ENCODE results near the gene APC.
"Not testable (repeated sequence)": the region's sequence is repeated elsewhere in the genome, so short reads cannot be mapped to it uniquely, and the experiment has no call there.

APC gene

GRCh38 chr5:112880219-112880964 is 142.7 kb downstream of the APC start:
- no peak overlapping the region for H3K4me3 ChIP-seq (ENCODE audit: low read depth in 1 of 2, low read length in 2 of 2)
- no peaks in the 10 kb centered on the region for H3K4me1 ChIP-seq (ENCODE audit: control insufficient read depth in 1 of 2, insufficient read depth in 2 of 2, low read length in 2 of 2)
- H3K9ac ChIP-seq (ENCODE audit: low read depth in 1 of 2, low read length in 2 of 2): no peak overlapping the region
- H3K27me3 ChIP-seq (ENCODE audit: control insufficient read depth in 1 of 2, insufficient read depth in 2 of 2, low read length in 2 of 2): no peaks in the 10 kb centered on the region
- no peak overlapping the region for H3K27ac ChIP-seq (ENCODE audit: low read depth, low read length)
- peaks cover 13 to 67% of the 10 kb centered on the region in 2 donors for H3K36me3 ChIP-seq (ENCODE audit: control insufficient read depth in 1 of 2, insufficient read depth in 2 of 2, low read length in 2 of 2)
- H3K9me3 ChIP-seq (ENCODE audit: control insufficient read depth in 1 of 2, low read length in 2 of 2): no peaks in the 10 kb centered on the region

- no peaks in the 10 kb centered on the region for H3K4me1 ChIP-seq (ENCODE audit: control insufficient read depth in 1 of 2, insufficient read depth in 2 of 2, low read length in 2 of 2)
- H3K27me3 ChIP-seq (ENCODE audit: control insufficient read depth in 1 of 2, insufficient read depth in 2 of 2, low read length in 2 of 2): no peaks in the 10 kb centered on the region
- no peaks in the 10 kb centered on the region for H3K9me3 ChIP-seq (ENCODE audit: control insufficient read depth in 1 of 2, low read length in 2 of 2)
- H3K9ac ChIP-seq (ENCODE audit: low read depth in 1 of 2, low read length in 2 of 2): no peak overlapping the region
- H3K4me3 ChIP-seq (ENCODE audit: low read depth in 1 of 2, low read length in 2 of 2): no peak overlapping the region
- peaks cover 8 to 72% of the 10 kb centered on the region in 2 donors for H3K36me3 ChIP-seq (ENCODE audit: control insufficient read depth in 1 of 2, insufficient read depth in 2 of 2, low read length in 2 of 2)
- H3K27ac ChIP-seq (ENCODE audit: low read depth, low read length): no peak overlapping the region
These were observed 145.5 kb downstream of the APC start for GRCh38 chr5:112883192-112883591.

- no peaks in the 10 kb centered on the region for H3K4me1 ChIP-seq (ENCODE audit: control insufficient read depth in 1 of 2, insufficient read depth in 2 of 2, low read length in 2 of 2)
These were observed 147.3 kb downstream of the APC start for GRCh38 chr5:112885001-112885400.

GRCh38 chr5:112886975-112887374 is 149.3 kb downstream of the APC start:
- peaks cover 4 to 62% of the 10 kb centered on the region in 2 donors for H3K36me3 ChIP-seq (ENCODE audit: control insufficient read depth in 1 of 2, insufficient read depth in 2 of 2, low read length in 2 of 2)
- no peak overlapping the region for H3K4me3 ChIP-seq (ENCODE audit: low read depth in 1 of 2, low read length in 2 of 2)
- no peaks in the 10 kb centered on the region for H3K4me1 ChIP-seq (ENCODE audit: control insufficient read depth in 1 of 2, insufficient read depth in 2 of 2, low read length in 2 of 2)
- no peaks in the 10 kb centered on the region for H3K27me3 ChIP-seq (ENCODE audit: control insufficient read depth in 1 of 2, insufficient read depth in 2 of 2, low read length in 2 of 2)
- H3K9me3 ChIP-seq (ENCODE audit: control insufficient read depth in 1 of 2, low read length in 2 of 2): no peaks in the 10 kb centered on the region
- no peak overlapping the region for H3K9ac ChIP-seq (ENCODE audit: low read depth in 1 of 2, low read length in 2 of 2)
- no peak overlapping the region for H3K27ac ChIP-seq (ENCODE audit: low read depth, low read length)

More at GRCh38 chr5:112885001-112885400, 147.3 kb downstream of the APC start:
- peaks cover 7 to 65% of the 10 kb centered on the region in 2 donors for H3K36me3 ChIP-seq (ENCODE audit: control insufficient read depth in 1 of 2, insufficient read depth in 2 of 2, low read length in 2 of 2)
- H3K9ac ChIP-seq (ENCODE audit: low read depth in 1 of 2, low read length in 2 of 2): no peak overlapping the region
- no peaks in the 10 kb centered on the region for H3K9me3 ChIP-seq (ENCODE audit: control insufficient read depth in 1 of 2, low read length in 2 of 2)
- H3K27ac ChIP-seq (ENCODE audit: low read depth, low read length): no peak overlapping the region
- H3K27me3 ChIP-seq (ENCODE audit: control insufficient read depth in 1 of 2, insufficient read depth in 2 of 2, low read length in 2 of 2): no peaks in the 10 kb centered on the region
- H3K4me3 ChIP-seq (ENCODE audit: low read depth in 1 of 2, low read length in 2 of 2): no peak overlapping the region

- H3K9ac ChIP-seq (ENCODE audit: low read depth in 1 of 2, low read length in 2 of 2); H3K27ac ChIP-seq (ENCODE audit: low read depth, low read length); H3K9me3 ChIP-seq (ENCODE audit: control insufficient read depth in 1 of 2, low read length in 2 of 2); H3K4me3 ChIP-seq (ENCODE audit: low read depth in 1 of 2, low read length in 2 of 2); H3K27me3 ChIP-seq (ENCODE audit: control insufficient read depth in 1 of 2, insufficient read depth in 2 of 2, low read length in 2 of 2); H3K4me1 ChIP-seq (ENCODE audit: control insufficient read depth in 1 of 2, insufficient read depth in 2 of 2, low read length in 2 of 2): not testable (repeated sequence)
- H3K36me3 ChIP-seq (ENCODE audit: control insufficient read depth in 1 of 2, insufficient read depth in 2 of 2, low read length in 2 of 2): peaks cover 2 to 43% of the 10 kb centered on the region in 2 donors
These were observed 154.4 kb downstream of the APC start for GRCh38 chr5:112892066-112892465.

- Histone ChIP-seq H3K9me3 (ENCODE audit: control insufficient read depth in 1 of 2, low read length in 2 of 2) (no peaks in the 10 kb centered on the region), H3K4me3 (ENCODE audit: low read depth in 1 of 2, low read length in 2 of 2) (no peak overlapping the region), H3K27ac (ENCODE audit: low read depth, low read length) (no peak overlapping the region), H3K9ac (ENCODE audit: low read depth in 1 of 2, low read length in 2 of 2) (no peak overlapping the region), H3K36me3 (ENCODE audit: control insufficient read depth in 1 of 2, insufficient read depth in 2 of 2, low read length in 2 of 2) (peaks cover 2 to 43% of the 10 kb centered on the region in 2 donors), H3K27me3 (ENCODE audit: control insufficient read depth in 1 of 2, insufficient read depth in 2 of 2, low read length in 2 of 2) (no peaks in the 10 kb centered on the region), H3K4me1 (ENCODE audit: control insufficient read depth in 1 of 2, insufficient read depth in 2 of 2, low read length in 2 of 2) (no peaks in the 10 kb centered on the region)
These were observed 155.1 kb downstream of the APC start for GRCh38 chr5:112892776-112893175.

GRCh38 chr5:112895682-112896081 is 158.0 kb downstream of the APC start:
- peaks cover 10 to 55% of the 10 kb centered on the region in 2 donors for H3K36me3 ChIP-seq (ENCODE audit: control insufficient read depth in 1 of 2, insufficient read depth in 2 of 2, low read length in 2 of 2)
- no peak overlapping the region for H3K4me3 ChIP-seq (ENCODE audit: low read depth in 1 of 2, low read length in 2 of 2)
- no peak overlapping the region for H3K9ac ChIP-seq (ENCODE audit: low read depth in 1 of 2, low read length in 2 of 2)
- no peaks in the 10 kb centered on the region for H3K4me1 ChIP-seq (ENCODE audit: control insufficient read depth in 1 of 2, insufficient read depth in 2 of 2, low read length in 2 of 2)
- H3K27me3 ChIP-seq (ENCODE audit: control insufficient read depth in 1 of 2, insufficient read depth in 2 of 2, low read length in 2 of 2): no peaks in the 10 kb centered on the region
- H3K27ac ChIP-seq (ENCODE audit: low read depth, low read length): no peak overlapping the region
- H3K9me3 ChIP-seq (ENCODE audit: control insufficient read depth in 1 of 2, low read length in 2 of 2): no peaks in the 10 kb centered on the region
